ENCODE results near the gene TLE3. TPM values are rescaled to one million over a fixed set of nuclear protein-coding genes. Genes with fewer than 3 reads are reported as not detected.

Gene TLE3
- total and polyA plus RNA-seq, 2 of the 13 experiments (the other 11 are each of a cell fraction or from before 2014, with no cell fraction given): 11.9 to 13.8 TPM

DNA sequence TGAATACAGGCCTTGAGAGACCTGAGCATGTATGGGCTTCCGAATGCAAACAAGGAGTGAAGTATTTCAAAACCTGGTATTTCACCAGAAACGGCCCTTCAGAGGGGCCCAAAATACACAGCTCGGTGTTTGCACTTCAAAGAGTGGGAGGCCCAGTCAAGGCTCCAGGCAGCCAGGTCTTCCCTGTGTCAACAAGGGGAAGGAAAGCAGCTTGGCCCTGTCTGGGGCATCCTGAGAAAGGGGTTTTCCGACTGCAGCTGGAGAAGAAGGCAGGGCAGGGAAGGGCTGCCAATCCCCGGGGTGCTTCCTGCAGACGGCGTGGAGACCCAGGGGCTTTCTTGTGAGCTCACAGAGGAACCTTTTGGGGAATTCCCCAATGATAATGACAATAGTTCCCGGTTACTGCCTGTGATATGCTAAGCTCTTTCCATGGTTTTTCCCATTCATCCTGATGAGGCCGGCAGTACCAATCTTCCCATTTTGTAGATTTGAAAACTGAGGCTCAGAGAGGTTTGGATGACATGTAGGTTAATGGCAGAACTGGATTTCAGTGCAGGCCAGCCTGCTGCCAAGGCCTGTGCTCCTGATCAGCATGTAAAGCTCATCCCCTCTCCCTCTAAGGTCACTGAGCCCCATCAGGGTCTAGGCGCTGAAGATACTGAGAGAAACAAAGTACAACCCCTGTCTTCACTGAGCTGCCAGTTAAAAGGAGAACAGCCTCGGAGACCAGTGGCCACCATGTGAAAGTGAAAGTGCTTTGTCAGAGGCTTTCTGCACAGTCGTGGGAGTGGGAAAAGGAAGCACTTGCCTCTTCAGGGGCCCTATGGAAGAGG lies 43.0 kb upstream of the TLE3 start (continued):
- TF ChIP-seq, protein P1, sequence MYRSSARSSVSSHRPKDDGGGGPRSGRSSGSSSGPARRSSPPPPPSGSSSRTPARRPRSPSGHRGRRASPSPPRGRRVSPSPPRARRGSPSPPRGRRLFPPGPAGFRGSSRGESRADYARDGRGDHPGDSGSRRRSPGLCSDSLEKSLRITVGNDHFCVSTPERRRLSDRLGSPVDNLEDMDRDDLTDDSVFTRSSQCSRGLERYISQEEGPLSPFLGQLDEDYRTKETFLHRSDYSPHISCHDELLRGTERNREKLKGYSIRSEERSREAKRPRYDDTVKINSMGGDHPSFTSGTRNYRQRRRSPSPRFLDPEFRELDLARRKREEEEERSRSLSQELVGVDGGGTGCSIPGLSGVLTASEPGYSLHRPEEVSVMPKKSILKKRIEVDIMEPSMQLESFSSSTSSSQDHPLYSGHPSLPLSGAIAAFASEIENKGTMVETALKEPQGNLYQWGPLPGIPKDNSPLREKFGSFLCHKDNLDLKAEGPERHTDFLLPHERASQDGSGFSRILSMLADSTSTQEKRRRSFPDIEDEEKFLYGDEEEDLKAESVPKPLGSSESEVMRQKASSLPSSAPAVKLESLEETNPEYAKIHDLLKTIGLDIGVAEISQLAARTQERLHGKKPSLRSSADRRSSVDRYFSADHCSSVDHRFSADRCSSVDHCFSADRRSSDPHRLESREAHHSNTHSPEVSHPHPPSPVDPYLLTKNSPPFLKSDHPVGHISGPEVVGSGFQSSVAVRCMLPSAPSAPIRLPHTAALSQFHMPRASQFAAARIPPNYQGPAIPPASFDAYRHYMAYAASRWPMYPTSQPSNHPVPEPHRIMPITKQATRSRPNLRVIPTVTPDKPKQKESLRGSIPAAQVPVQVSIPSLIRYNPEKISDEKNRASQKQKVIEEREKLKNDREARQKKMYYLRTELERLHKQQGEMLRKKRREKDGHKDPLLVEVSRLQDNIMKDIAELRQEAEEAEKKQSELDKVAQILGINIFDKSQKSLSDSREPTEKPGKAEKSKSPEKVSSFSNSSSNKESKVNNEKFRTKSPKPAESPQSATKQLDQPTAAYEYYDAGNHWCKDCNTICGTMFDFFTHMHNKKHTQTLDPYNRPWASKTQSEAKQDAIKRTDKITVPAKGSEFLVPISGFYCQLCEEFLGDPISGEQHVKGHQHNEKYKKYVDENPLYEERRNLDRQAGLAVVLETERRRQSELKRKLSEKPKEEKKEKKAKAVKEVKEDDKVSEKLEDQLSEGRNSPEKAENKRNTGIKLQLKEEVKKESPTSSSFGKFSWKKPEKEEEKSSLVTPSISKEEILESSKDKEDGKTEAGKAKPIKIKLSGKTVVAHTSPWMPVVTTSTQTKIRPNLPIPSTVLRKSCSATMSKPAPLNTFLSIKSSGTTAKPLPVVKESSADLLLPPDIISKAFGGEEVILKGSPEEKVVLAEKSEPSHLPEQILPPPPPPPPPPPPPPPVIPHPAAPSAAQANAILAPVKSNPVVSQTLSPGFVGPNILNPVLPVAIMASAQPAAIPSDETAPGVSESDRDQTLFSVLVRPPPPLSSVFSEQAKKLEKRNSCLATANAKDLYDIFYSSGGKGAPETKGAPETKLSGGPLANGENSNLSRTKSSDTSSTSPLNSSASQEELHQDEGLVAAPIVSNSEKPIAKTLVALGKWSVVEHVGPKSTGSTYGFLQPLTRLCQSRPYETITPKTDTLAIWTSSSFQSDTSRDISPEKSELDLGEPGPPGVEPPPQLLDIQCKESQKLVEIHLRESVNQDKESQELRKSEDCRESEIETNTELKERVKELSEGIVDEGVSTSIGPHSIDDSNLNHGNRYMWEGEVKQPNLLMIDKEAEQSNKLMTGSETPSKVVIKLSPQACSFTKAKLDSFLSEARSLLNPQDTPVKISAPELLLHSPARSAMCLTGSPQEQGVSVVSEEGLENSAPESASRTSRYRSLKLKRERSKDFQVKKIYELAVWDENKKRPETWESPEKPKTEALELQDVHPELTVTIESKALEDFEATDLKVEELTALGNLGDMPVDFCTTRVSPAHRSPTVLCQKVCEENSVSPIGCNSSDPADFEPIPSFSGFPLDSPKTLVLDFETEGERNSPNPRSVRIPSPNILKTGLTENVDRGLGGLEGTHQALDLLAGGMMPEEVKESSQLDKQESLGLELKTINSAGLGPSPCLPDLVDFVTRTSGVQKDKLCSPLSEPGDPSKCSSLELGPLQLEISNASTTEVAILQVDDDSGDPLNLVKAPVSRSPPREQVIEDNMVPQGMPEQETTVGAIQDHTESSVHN (CRISPR knock-in tag; IDR thresholded peaks at IDR 0.05): no peak
- TF ChIP-seq THYN1 (CRISPR knock-in tag; IDR thresholded peaks at IDR 0.05; ENCODE audit: borderline replicate concordance, low read depth): no peak
- TF ChIP-seq, protein P2, sequence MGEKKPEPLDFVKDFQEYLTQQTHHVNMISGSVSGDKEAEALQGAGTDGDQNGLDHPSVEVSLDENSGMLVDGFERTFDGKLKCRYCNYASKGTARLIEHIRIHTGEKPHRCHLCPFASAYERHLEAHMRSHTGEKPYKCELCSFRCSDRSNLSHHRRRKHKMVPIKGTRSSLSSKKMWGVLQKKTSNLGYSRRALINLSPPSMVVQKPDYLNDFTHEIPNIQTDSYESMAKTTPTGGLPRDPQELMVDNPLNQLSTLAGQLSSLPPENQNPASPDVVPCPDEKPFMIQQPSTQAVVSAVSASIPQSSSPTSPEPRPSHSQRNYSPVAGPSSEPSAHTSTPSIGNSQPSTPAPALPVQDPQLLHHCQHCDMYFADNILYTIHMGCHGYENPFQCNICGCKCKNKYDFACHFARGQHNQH (CRISPR knock-in tag; IDR thresholded peaks at IDR 0.05): peak; percentile 94
- no peak for TF ChIP-seq ZNF367 (CRISPR knock-in tag; IDR thresholded peaks at IDR 0.05; ENCODE audit: borderline replicate concordance)
- TF ChIP-seq ZNF589 (CRISPR knock-in tag; conservative IDR thresholded peaks at IDR 0.05): peak; percentile 91
- peak; percentile 81 for TF ChIP-seq ZNF670 (CRISPR knock-in tag; IDR thresholded peaks at IDR 0.05; ENCODE audit: borderline replicate concordance)
- no peak for TF ChIP-seq SRSF1 (optimal IDR thresholded peaks at IDR 0.05; ENCODE audit: low read depth, low read length)
- TF ChIP-seq FOXM1 (CRISPR knock-in tag; IDR thresholded peaks at IDR 0.05): no peak
- TF ChIP-seq ZNF33A (CRISPR knock-in tag; IDR thresholded peaks at IDR 0.05; ENCODE audit: borderline replicate concordance): 0 out of 2 replicates have a peak, but pooled peaks have one; percentile 56
- TF ChIP-seq, protein P3, sequence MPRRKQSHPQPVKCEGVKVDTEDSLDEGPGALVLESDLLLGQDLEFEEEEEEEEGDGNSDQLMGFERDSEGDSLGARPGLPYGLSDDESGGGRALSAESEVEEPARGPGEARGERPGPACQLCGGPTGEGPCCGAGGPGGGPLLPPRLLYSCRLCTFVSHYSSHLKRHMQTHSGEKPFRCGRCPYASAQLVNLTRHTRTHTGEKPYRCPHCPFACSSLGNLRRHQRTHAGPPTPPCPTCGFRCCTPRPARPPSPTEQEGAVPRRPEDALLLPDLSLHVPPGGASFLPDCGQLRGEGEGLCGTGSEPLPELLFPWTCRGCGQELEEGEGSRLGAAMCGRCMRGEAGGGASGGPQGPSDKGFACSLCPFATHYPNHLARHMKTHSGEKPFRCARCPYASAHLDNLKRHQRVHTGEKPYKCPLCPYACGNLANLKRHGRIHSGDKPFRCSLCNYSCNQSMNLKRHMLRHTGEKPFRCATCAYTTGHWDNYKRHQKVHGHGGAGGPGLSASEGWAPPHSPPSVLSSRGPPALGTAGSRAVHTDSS (CRISPR knock-in tag; conservative IDR thresholded peaks at IDR 0.05): no peak
- no peak for TF ChIP-seq ZNF550 (CRISPR knock-in tag; IDR thresholded peaks at IDR 0.05; ENCODE audit: borderline replicate concordance)
- no peak for TF ChIP-seq ZNF484 (CRISPR knock-in tag; IDR thresholded peaks at IDR 0.05; ENCODE audit: borderline replicate concordance, low read depth)
- peak; percentile 58; the same call in 1 of the 2 replicates for TF ChIP-seq REXO4 (CRISPR knock-in tag; IDR thresholded peaks at IDR 0.05; ENCODE audit: borderline replicate concordance)
- TF ChIP-seq ZNF44 (CRISPR knock-in tag; IDR thresholded peaks at IDR 0.05): no peak
- TF ChIP-seq ZNF761 (CRISPR knock-in tag; conservative IDR thresholded peaks at IDR 0.05): 0 out of 2 replicates have a peak, but pooled peaks have one; percentile 62
- no peak for TF ChIP-seq PAX8 (CRISPR knock-in tag; IDR thresholded peaks at IDR 0.05; ENCODE audit: borderline replicate concordance)
